Glomerular visceral epithelial cell (primary cell): ENCODE data around the gene CCDC13.
A peak's percentile ranks its signal among the peaks of the same experiment; 100 is the strongest.
"Not testable (repeated sequence)": the region's sequence is repeated elsewhere in the genome, so short reads cannot be mapped to it uniquely, and the experiment has no call there.

Source experiments
- DNase-seq: peaks from one replicate; pipeline ENCODE4 v3.0.0-alpha.2; 2016; ENCODE audit errors: extremely low spot score

The CCDC13 gene, protein sequence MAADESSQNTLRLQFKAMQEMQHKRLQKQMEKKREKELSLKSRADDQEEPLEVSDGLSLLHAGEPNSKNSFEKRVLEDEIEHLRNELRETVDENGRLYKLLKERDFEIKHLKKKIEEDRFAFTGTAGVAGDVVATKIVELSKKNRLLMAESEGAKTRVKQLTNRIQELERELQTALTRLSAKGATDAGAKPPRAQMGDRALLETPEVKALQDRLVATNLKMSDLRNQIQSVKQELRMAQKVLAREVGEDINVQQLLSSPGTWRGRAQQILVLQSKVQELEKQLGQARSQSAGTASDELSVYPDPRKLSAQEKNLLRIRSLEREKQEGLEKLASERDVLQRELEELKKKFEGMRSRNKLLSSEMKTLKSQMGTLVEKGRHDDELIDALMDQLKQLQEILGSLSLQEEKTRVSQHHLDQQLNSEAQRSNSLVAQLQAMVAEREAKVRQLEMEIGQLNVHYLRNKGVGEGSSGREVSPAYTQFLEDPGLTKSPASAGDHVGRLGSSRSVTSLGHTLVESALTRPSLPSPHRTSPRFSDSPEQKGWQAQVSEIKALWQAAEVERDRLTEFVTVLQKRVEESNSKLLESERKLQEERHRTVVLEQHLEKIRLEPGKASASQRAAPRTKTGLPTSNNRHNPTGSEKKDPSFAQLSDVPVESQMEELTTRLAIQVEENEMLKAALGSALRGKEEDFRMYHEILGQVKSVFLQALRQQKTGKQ

DNA sequence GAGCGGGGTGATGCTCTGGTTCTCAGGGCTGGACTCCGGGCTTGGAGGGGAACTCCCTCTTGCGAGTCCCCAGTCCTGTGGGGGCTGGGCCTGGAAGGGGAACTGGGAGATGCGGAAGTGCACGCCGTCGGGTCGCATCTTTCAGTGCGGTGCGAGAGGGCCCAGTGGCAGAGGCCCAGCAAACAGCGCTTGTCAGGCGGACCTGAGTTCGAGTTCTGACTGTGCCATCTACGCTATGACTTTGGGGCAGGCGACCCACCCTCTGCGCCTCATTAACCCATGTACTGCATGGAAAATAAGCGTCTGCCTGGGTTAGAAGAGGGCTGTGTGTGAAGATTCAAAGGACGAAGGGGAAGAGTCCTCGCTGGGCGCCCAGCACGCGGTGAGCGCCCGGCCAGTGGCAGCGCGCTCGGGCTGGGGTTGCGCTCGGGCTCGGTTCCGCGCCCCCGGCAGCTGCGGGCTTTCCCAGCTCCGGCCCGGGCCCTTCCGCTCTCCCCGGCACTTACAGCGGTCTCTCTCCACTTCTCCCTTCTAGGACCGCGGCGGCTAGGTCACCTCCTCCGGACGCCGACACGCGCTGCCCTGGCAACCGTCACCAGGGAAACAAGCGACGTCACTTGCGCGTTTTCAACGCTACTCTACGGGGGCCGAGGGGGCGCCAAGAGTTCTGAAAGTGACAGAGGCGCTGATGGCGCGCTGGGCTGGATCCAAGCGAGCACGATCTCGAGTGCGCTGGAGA, at the start of gene CCDC13:
Gene CCDC13 (minus strand): TSS at position 584 of the 739 bp plus-strand sequence. CDS start 14,908 bp downstream, outside the sequence.
- DNase-seq: peak; percentile 78

DNA sequence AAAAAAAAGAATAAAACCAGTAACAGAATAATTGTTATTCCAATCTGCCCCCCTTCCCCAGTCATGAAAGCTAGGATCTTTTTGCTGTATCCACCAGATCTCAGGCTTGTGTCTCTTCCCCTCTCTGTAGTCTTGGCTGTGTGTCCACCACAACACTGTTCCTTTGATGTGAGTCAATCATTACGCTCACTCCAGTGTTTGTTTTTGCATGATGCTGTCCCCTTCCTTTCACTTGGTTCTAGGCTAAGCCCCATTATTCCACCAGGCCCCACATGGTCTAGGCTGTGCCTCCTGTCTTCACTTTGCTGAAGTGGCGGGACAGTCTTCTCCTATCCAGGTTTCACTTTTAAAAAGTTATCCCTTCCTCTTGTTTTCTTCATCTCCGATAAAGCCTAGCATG, 49.8 kb upstream of the CCDC13 start:
- DNase-seq: no peak

DNA sequence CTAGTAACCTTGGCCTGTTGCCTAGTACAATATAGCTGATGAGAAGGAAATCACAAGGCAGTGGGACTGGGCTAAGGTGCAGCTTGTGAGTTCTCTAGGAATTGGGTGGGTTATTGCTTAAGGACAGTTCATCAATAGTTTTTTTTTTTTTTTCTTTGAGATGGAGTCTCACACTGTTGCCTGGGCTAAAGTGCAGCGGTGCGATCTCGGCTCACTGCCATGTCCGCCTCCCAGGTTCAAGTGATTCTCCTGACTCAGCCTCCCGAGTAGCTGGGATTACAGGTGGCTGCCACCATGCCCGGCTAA, 47.6 kb upstream of the CCDC13 start:
- no peak for DNase-seq

DNA sequence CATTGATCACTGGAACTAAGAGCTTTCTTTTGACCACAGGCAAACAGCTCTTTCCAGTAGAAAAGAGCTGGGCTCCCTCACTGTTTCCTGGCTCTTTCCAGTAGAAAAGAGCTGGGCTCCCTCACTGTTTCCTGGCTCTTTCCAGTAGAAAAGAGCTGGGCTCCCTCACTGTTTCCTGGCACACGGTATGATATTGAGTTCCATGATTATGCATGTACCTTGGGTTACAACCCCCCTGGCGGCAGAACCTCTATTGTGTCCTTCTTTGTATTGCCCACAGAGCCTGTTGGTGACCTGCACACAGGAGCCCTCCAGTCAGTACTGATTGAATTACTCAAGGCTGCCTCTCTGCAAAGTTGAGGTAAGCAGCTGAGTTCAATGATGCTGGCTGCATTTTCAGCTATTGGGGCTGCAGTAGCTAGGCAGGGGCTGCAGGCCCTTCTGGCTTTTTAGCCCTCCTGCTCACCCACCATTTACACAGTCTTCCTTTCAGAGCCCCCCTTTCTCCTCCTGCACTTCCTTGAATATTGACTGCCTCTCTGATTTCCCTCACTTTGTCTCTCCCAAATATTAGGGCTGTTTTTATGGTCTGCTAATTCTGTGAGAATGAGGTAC, 46.4 kb upstream of the CCDC13 start:
- no peak for DNase-seq

DNA sequence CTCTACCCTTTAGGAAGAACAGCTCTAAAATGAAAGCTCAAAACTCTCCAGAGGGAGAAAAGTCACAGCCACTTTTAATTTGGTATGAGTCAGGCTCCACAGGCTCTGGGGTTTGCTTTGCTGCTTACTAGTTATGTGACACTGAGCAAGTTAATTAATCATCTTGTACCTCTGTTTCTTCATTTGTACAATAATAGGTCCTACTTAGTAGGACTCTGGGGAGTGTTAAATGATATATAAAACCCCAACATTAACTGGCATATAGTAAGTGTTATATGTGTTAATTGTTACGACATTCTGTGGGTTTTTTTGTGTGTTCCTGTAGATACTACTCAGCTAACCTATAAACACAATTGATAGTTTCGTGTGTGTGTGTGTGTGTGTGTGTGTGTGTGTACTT, 42.8 kb upstream of the CCDC13 start:
- DNase-seq: no peak

DNA sequence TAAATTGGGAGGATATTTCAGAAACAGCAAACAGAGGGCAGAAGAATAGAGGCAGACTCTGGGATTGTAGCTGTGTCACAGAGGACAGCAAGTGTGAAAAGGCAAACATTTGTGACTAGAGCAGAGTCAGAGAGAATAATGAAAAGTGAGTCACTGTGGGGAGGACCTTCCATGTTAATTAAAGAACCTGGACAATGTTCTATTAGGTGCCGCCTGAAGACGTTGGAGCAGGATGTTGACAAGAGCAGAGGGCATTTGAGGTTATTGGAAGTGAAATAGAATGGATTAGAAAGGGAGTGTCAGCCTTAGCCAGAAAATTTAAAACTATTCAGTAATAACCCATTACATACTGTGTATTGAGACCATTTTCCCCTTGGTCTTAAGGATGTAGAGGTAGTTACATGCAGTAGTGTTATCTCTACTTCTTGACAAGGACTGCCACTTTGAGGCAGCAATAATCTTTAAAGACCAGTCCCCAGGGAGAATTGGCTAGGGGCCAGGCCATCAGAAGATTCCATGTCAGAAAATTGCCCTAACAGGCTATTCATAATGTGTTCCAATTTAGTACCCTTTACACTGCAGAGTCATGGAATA, 42.0 kb upstream of the CCDC13 start:
- no peak for DNase-seq

DNA sequence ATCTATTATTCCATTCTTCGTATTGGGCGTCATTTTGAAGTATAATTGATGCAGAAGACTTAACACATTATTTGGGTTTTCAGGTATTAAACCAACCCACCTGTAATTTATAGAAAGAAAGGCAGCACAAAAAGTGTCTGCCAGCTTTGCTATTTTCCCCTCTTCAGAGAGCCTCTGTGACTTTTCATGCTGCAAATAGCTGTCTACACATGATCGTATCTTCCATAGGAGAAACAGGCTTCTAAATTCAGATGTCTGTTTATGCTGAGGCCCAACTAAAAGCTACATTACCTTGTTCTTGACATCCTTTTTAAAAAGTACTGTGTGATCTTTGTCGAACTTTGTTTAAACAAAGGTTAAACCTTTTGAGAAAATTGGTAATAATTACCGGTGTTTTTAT, 41.2 kb upstream of the CCDC13 start:
- DNase-seq: no peak

DNA sequence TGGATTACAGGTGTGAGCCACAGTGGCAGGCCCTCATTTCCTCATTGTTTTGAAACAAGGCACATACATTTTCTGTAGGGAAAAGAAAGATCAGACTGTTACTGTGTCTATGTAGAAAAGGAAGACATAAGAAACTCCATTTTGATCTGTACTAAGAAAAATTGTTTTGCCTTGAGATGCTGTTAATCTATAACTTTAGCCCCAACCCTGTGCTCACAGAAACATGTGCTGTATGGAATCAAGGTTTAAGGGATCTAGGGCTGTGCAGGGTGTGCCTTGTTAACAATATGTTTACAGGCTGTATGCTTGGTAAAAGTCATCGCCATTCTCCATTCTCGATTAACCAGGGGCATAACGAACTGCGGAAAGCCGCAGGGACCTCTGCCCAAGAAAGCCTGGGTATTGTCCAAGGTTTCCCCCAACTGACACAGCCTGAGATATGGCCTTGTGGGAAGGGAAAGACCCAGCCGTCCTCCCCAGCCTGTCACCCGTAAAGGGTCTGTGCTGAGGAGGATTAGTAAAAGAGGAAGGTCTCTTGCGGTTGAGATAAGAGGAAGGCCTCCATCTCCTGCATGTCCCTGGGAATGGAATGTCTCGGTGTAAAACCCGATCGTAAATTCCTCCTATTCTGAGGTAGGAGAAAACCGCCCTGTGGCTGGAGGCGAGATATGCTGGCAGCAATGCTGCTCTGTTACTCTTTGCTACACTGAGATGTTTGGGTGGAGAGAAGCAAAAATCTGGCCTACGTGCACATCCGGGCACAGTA, 38.2 kb upstream of the CCDC13 start:
- DNase-seq: not testable (repeated sequence)

DNA sequence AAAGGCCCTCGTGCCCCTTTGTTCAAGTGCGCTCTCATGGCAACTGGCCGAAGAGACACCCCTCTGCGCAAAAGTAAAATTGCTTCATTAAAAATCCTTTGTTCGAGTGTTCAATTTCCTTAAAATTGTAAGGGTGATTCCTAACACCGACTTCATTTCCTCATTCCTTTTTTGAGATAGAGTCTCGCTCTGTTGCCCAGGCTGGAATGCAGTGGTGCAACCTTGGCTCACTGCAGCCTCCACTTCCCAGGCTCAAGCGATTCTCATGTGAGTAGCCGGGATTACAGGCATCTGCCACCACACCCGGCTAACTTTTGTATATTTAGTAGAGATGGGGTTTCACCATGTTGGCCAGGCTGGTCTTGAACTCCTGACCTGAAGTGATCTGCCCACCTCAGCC, 37.7 kb upstream of the CCDC13 start:
- peak; percentile 23 for DNase-seq

DNA sequence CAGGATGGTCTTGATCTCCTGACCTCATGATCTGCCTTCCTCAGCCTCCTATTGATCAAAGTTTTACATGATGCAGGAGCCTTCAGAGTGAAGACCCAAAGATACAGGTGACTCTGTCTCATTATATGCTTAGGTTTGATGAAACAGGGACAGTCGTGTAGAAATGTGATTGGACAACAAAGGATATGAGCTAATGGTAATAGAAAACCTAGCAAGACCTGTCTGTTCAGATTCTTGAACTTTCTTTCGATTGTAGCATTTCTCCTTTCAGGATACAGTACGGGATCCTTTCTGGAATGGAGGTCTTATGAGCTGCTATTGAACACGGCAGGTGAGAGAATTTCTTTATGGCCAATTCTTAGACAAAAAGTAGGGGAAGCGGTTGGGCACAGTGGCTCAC, 36.1 kb upstream of the CCDC13 start, which contains the start of gene ACKR2:
Gene ACKR2 (plus strand): TSS at position 244 of the 400 bp plus-strand sequence. CDS start 55,058 bp downstream, outside the sequence.
- DNase-seq: no peak

DNA sequence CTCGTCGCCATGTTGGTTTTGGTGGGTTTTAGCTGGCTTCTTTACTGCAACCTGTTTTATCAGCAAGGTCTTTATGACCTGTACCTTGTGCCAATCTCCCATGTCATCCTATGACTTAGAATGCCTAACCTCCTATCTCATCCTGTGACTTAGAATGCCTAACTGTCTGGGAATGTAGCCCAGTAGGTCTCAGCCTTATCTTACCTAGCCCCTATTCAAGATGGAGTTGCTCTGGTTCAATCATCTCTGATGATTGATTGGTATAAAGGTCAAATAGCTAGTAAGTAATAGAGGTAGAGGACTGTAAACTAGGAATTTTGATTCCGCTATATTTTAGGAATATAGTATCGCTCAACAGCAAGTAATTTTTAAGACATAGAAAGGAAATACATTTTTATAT, 34.9 kb upstream of the CCDC13 start:
- no peak for DNase-seq

DNA sequence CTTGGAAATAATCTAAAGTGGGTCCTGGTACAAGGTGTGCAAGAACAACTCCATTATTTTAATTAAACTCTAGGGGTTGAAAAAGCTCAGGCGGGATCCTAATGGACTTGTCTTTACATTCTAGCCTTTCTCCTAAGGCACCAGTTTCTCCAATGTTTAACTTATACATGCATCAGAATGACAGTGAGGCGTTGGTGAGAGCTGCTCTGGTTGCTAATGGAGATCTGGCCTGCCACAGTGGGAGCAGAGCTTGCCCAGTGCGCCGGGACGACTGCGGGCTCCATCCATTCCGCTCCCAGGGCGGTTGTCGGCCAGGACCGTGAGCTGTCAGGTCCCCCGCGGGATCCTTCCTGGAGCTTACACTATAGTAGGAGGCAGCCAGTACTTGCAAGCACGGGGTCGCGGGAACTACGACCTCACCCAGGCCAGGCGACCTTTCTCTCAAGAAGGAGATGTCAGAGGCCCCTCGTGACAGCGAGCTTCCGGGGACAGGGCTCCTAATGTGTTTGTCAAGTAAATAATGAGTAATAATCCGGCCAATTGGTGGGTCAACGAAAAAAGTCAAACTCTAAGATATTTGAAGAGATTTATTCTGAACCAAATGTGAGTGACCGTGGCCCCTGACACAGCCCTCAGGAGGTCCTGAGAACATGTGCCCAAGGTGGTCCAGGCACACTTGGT, 32.2 kb upstream of the CCDC13 start:
- DNase-seq: peak; percentile 12

DNA sequence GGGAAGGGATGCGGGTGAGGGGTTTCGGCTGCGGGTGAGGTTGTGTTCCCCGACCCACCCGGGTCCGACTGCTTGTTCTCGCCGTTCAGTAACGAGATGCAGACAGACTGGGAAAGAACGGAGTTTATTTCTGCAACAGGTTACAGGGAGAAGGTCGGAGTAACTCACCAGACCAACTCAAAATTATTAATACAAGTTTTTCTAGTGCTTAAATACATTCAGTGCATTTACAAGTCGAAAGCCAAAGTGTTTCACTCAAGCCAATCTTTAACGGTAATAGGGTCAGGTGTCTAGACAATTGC, 31.7 kb upstream of the CCDC13 start:
- no peak for DNase-seq

DNA sequence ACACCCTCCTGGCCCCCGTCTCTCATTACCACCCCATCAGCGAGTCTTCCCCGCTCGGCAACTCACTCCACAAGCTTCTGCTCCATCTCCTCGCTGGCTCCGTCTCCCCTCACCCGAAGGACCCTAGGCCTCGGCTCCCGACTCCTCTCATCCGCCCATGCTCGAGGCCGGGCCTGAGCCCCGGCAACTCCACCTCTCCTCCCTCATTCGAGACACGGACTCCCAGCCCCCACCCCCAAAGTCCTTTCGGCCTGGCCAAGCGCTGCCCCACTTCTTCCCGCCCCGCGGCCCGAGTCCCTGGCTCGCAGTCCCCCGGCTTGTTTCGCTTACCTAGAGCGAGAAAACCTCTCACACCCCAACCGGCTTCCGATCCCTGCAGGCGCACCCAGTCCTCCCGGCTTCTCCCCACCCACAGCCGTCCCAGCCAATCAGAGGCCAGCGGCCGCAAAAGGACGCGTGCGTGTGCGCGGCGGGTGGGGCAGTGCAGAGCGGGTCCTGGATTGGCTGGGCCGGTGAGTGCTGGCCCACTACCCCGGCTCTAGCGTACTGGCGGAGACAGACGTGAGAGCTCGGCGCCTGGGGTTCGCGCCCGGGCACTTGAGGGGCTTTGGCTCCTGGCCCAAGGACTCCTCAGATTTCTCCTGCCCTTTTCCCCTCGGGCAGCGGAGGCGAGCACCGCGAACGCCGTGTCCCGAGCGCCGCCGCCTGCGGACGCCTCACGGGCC, 31.2 kb upstream of the CCDC13 start, which contains the start of gene HIGD1A:
Gene HIGD1A (minus strand): TSS at position 385 of the 725 bp plus-strand sequence. CDS start 10,237 bp downstream, outside the sequence.
- DNase-seq: peak; percentile 96

DNA sequence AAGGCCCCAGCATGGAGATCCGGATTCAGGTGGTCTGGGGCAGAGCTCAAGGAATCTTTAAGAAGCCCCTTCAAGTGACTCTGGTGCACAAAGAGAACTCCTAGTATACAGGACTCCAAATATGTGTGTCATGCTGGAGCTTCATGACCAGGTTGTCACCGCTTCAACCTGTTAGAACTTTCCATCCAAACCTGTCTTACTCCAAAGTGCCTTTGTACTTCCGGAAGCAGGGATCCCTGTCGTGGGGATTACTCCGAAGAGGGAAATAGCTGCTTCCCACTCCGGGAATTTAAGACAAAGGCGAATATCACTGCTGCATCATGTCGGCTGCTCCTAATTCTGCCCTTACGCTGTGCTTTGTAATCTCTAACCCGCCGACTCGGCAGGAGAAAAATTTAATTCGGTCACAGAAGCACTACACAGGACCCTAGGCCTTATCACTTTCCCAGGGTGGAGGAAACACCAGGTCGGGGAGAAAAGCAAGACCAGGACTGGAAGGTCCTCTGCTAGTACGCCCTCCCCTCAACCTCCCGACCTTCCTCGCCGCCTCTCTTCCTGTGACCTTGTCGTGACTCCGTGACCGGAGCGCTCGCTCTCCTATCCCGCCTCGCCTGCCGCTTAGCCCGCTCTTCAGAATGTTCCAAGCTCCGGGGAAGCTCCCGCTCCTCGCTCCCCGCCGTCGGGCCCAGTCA, 30.5 kb upstream of the CCDC13 start:
- DNase-seq: peak; percentile 25

DNA sequence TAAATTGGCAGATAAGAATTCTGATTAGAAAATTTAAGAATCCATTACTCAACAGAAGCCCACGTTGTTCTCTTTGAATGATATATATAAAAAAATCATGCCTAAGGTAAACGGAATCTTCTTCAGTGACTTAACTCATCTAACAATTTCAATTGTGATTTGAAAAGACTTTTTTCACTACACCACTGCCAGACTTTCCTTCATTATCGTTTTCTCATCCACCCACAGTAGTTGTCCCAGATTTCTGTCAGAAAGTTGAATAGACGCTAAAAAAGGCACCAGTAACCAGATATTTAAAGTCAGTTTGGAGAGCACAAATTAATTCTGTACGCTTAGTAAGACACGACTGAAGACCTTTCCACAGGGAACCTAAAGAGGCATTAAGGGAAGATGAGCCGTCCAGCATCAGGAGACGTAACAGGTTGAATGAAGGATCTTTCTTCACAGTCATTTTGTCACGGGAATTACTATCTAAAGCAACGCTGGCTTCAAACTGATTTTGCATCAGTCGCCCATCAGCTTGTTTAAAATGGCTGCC, 29.9 kb upstream of the CCDC13 start:
- DNase-seq: no peak

DNA sequence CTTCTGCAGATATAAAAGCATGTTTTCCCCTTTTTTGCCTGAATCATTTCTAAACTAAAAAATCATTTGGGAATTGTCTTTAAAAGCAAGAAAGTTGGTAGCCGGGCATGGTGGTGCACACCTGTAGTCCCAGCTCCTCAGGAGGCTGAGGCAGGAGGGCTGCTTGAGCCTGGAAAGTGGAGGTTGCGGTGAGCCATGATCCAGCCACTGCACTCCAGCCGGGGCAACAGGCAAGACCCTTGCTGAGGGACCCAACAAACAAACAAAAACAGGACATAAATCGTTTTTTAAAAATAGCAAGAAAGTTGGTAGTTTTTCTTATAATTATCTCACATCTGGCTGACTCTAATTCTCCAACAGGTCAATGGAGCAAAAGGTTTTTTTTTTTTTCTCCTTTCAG, 28.7 kb upstream of the CCDC13 start:
- DNase-seq: no peak

DNA sequence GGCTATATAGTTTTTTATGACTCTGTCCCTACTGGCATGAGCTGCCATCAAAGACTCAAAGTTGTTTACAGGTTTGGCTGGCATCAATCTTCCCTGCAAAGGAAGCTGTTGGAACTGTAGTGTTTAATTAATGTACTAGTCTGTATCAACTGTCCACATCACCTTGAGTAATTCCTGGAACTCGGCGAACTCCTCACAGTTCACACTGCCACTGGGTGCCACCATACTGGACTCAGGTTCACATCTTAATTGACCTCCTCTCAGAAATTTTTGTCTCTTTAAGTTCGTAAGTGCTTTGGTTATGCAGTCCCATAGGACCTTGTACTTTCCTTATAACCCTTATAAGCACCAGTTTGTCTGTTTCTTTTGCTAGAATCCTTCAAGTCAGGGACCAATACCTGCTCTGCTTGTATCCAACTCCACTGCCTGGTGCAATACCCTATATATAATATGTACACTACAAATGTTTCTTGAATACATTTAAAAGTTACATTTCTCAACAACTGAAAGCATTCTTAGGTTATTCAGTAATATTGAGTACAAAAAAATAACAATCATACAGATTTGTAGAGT, 28.1 kb upstream of the CCDC13 start:
- DNase-seq: no peak
